ENCODE data around the gene HOXA7.

The HOXA7 gene

GRCh38 chr7:27156508-27156898 is at the start of gene HOXA7:
HOXA7 (minus strand) TSS chr7:27156675; CDS start chr7:27156545, 130 bp downstream.
- DNase-seq (ENCODE audit: low read depth), result no peak
- TF ChIP-seq CTCF (conservative IDR thresholded peaks at IDR 0.05; ENCODE audit: low read depth, low read length), result no peak
- H3K4me3 ChIP-seq (ENCODE audit: low read depth, low read length), result no peak within 1 kb of the TSS

GRCh38 chr7:27205325-27206280 is 49.1 kb upstream of the HOXA7 start:
- H3K4me3 ChIP-seq (ENCODE audit: low read depth, low read length), result no peak overlapping the region
- DNase-seq (ENCODE audit: low read depth), result no peak
- TF ChIP-seq CTCF (conservative IDR thresholded peaks at IDR 0.05; ENCODE audit: low read depth, low read length), result no peak

- no peak for DNase-seq (ENCODE audit: low read depth)
- H3K4me3 ChIP-seq (ENCODE audit: low read depth, low read length), result no peak overlapping the region
- no peak for TF ChIP-seq CTCF (conservative IDR thresholded peaks at IDR 0.05; ENCODE audit: low read depth, low read length)
Observed at GRCh38 chr7:27204851-27205322, 48.4 kb upstream of the HOXA7 start.

GRCh38 chr7:27203964-27204594 is 47.6 kb upstream of the HOXA7 start:
- H3K4me3 ChIP-seq (ENCODE audit: low read depth, low read length), result no peak overlapping the region
- TF ChIP-seq CTCF (conservative IDR thresholded peaks at IDR 0.05; ENCODE audit: low read depth, low read length), result no peak
- DNase-seq (ENCODE audit: low read depth), result no peak

GRCh38 chr7:27203365-27203953 is 47.0 kb upstream of the HOXA7 start:
- H3K4me3 ChIP-seq (ENCODE audit: low read depth, low read length), result no peak overlapping the region
- DNase-seq (ENCODE audit: low read depth), result no peak
- no peak for TF ChIP-seq CTCF (conservative IDR thresholded peaks at IDR 0.05; ENCODE audit: low read depth, low read length)

- H3K4me3 ChIP-seq (ENCODE audit: low read depth, low read length), result no peak overlapping the region
- DNase-seq (ENCODE audit: low read depth), result no peak
- TF ChIP-seq CTCF (conservative IDR thresholded peaks at IDR 0.05; ENCODE audit: low read depth, low read length), result no peak
Observed at GRCh38 chr7:27202862-27203134, 46.3 kb upstream of the HOXA7 start.

Data from choroid plexus epithelial cell (primary cell).